KOPT-K1 (cell line): ENCODE results near the gene NISCH.

Source experiments
- H3K27ac ChIP-seq: fragments of 200-600 bp; sonication (generic); 2 replicates; pipeline ENCODE4 v1.5.1; 2016; ENCODE audit warnings: antibody characterized with exemption, mild to moderate bottlenecking, low read depth, low read length; ENCODE audit not compliant: poor library complexity, severe bottlenecking
- H3K36me3 ChIP-seq: fragments of 200-600 bp; sonication (generic); 2 replicates; pipeline ENCODE4 v1.5.1; 2017; ENCODE audit warnings: antibody characterized with exemption, mild to moderate bottlenecking, low read length, moderate library complexity; ENCODE audit not compliant: insufficient read depth
- H3K9me3 ChIP-seq: fragments of 200-600 bp; sonication (generic); 2 replicates; pipeline ENCODE4 v1.5.1; 2017; ENCODE audit warnings: antibody characterized with exemption, low read length, mild to moderate bottlenecking; ENCODE audit not compliant: insufficient read depth, poor library complexity, severe bottlenecking

NISCH gene

GRCh38 chr3:52452126-52452525, 3.3 kb upstream of the NISCH start:
- Histone ChIP-seq H3K27ac (no peak overlapping the region), H3K36me3 (no peaks in the 10 kb centered on the region), H3K9me3 (no peaks in the 10 kb centered on the region)

DNA sequence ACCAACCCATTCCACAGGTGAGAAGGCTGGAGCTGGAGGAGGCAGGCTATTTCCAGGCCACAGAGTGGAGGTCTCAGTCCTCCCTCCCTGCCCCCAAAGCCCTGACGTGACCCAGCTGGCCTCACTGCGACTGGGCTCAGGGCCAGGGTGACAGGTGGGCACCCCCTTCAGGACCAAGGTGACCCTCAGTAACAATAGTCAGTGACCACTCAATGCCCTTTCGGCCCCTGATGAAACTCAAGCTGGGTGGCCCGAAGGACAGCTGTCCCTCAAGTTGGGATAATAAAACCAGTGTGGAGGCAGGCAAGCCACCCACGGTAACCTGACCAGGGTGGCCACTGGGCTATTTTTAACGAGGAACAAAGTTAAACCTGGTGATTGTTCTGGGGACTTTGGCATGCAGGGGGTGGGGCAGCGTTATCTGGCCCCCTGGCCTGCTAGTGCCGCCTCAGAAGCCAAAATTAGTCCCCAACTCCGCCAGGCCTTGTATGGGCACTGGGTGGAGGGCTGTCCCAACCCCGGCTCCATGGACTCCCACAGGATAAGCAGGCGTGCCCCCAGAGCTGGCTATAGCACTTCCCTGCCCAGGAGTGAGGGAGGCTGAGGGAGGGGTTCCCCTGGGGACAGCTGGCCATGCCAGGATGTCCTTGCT, 2.7 kb upstream of the NISCH start:
- Histone ChIP-seq H3K9me3 (no peaks in the 10 kb centered on the region), H3K27ac (no peak overlapping the region), H3K36me3 (peaks cover 4% of the 10 kb centered on the region)

GRCh38 chr3:52453496-52454249, 1.7 kb upstream of the NISCH start, which contains the start of gene TNNC1:
TNNC1 (minus strand) TSS chr3:52454041; CDS start chr3:52454015, 26 bp downstream.
- Histone ChIP-seq H3K27ac (peak within 1 kb of the TSS; percentile 83), H3K9me3 (no peaks in the 10 kb centered on the region), H3K36me3 (peaks cover 14% of the 10 kb centered on the region)

- Histone ChIP-seq H3K36me3 (peaks cover 21% of the 10 kb centered on the region), H3K27ac (peak overlapping the region; percentile 83), H3K9me3 (no peaks in the 10 kb centered on the region)
Observed at GRCh38 chr3:52454250-52454937, 1.0 kb upstream of the NISCH start.

DNA sequence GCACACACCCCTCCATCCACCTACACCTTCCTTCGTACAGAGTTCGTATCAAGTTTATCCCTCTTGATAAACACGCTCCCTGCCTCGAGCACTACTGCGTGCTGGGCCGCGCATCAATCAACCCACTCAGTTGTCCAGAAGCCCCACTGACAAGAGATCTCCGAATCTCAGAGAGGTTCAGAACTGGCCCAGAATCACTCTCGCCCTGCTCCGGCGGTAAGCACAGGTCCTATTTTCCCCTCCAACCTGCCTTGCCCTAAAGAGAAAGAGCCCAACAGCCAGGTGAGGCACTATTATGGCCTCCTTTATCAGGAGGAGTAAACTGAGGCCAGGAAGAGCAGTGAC, 494 bp upstream of the NISCH start:
- H3K9me3 ChIP-seq = no peaks in the 10 kb centered on the region
- H3K36me3 ChIP-seq = peaks cover 25% of the 10 kb centered on the region
- peak overlapping the region; percentile 83 for H3K27ac ChIP-seq

DNA sequence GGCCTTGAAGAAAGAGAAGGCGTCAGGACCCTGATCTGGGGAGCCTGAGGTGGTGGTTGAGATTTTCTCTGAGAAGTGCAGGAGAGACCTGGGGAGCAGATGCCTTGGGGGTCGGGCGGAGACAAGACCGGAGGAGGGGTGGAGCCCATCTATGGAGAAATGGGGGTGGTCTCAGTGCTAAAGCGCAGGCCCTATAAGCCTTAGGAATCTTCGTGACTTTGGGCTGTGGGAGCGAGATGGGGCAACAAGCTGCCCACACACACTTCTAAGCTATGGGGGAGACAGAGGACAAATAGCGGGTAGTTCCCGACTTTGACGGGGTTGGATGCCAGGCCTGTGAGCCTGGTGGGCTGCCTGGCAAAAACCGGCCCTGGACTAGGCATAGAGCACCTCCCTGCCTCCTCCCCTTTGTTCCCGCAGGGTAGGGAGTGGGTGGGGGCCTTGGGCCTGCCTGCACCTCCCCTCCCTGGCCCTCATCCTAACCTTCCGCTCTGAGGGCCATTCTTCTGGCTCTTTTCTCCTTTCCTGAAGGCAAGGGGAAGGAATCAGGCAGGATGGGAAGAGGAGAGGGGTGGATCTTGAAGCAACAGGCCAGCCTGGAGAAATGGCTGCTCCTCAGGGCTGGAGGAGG, 880 bp downstream of the NISCH start:
- H3K36me3 ChIP-seq = peaks cover 39% of the 10 kb centered on the region
- peak overlapping the region; percentile 83 for H3K27ac ChIP-seq
- H3K9me3 ChIP-seq = no peaks in the 10 kb centered on the region

DNA sequence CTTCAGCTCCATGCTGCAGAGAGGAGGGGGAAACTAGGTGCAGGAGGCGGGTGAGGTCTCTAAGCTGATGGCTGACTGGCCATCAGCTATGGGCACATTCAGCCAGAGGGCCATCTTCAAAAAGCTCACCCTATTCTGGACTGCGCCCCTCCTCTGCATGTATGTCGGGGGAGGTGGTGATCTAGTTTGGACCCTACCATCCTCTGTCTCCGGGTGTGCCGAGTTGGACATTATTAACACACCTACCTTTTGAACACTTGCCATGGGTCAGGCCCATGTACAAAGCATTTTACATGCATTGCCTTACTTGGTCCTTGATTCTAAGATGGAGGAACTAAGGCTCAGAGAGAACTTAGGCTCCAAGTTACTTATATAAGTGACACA, 1.4 kb downstream of the NISCH start:
- Histone ChIP-seq H3K36me3 (peaks cover 44% of the 10 kb centered on the region), H3K27ac (peak overlapping the region; percentile 83), H3K9me3 (no peaks in the 10 kb centered on the region)

DNA sequence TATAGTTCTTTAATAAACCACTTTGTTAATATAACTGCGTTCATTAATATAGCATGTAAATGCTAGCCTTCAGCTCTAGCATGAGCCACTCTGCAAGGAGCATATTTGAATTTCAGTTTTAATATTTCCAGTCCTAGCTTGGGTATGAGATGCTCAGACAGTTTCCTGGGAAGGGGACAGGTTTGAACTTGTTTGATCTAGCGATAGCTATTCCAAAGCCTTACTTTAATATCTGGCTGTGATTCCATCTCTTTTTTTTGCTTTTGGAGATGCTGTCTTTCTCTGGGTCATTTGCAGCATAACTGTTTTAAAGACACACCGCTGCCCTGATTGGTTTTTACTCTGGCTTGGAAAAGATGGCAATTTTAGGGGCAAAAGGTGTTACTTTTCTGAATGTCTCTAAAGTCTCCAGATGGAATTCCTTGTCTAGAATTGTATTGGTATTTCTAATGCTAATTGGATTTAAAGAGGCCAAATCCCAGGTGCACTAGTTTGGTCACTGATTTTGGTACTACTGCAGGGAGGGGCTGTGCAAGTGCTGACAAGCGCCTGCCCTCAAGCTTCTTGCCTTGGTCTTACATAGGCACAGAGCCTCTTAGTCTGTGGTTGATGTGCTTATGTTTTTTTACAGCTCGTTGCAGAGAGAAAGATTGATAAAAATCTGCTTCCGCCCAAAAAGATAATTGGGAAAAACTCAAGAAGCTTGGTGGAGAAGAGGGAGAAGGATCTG, 2.8 kb downstream of the NISCH start:
- Histone ChIP-seq H3K27ac (no peak overlapping the region), H3K36me3 (peaks cover 58% of the 10 kb centered on the region)

DNA sequence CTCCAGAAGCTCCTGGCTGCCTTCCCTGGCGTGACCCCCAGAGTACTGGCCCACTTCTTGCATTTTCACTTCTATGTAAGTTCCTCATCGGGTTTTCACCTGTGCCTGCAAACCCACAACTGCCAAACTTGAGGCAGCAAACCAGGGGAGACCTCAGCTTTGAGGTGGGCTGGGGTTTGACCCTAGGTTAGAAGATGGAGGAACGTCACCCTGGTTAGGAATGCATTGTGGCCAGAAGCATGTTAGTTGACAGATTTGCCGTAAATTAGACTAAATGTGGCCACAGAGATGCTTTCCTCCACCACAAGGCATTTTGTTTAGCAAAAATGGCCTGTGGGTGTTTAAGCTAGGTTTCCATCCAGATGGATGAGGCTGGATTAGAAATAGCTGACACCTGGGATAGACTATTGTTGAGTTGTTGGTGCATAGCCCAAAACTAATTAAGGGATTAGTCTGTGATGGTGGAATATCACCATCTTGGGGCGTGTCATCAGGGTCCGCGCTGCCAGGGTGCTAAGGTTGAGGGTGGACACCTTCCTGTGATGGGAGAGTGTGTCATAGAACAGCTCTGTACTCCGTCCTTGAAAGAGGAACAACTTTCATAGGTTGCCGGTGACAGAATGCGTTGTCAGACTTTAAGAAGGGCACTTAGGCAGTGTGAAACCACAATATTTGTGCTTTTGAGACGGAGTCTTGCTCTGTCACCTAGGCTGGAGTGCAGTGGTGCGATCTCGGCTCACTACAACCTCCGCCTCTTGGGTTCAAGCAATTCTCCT, 3.6 kb downstream of the NISCH start:
- Histone ChIP-seq H3K27ac (no peak overlapping the region), H3K9me3 (no peaks in the 10 kb centered on the region), H3K36me3 (peaks cover 64% of the 10 kb centered on the region)

More for the DNA sequence above, 2.8 kb downstream of the NISCH start:
- no peaks in the 10 kb centered on the region for H3K9me3 ChIP-seq

DNA sequence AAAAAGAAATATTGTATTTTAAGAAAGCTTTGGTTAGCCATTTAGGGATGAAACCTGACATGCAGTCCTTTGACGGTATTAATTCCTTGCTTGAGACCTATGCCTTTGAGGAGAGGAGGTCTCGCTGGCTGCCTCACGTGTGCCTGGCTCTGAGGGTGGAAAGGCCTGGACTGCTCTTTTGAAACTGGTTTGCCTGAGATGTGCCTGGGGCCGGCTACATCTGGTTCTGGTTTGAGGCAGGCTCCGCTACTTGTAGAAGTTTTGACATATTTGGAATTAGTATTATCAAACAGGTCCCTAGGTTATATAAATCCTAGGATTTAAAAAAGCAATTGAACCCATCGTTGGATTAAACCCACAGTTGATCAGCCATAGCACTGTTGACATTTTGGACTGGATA, 6.5 kb downstream of the NISCH start:
- Histone ChIP-seq H3K27ac (no peak overlapping the region), H3K9me3 (no peaks in the 10 kb centered on the region), H3K36me3 (peaks cover 94% of the 10 kb centered on the region)

GRCh38 chr3:52463416-52463815, 8.0 kb downstream of the NISCH start:
- Histone ChIP-seq H3K27ac (no peak overlapping the region), H3K9me3 (no peaks in the 10 kb centered on the region), H3K36me3 (peaks cover 97% of the 10 kb centered on the region)

DNA sequence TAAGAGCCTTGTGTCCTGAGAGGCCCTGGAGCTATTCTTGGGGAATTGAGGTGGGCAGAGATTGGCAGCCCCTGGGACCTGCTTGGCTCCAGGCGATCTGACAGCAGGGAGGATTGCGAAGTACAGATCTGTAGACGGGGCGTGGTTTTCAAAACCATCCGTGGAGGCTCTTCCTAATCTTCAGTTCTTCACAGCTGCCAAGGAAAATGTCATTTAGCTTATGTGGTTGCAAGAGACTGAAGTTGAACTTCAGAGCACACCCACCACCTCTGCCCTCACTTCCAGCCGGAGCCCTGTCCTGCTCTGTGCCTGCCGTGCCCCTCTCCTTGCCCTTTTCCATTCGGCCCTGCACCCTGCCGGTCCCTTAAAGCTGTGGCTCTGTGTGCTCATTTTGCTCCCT, 12.9 kb downstream of the NISCH start:
- Histone ChIP-seq H3K9me3 (no peaks in the 10 kb centered on the region), H3K27ac (no peak overlapping the region), H3K36me3 (peaks cover 97% of the 10 kb centered on the region)

GRCh38 chr3:52469001-52469400, 13.6 kb downstream of the NISCH start:
- no peak overlapping the region for H3K27ac ChIP-seq
- peaks cover 98% of the 10 kb centered on the region for H3K36me3 ChIP-seq
- no peaks in the 10 kb centered on the region for H3K9me3 ChIP-seq

DNA sequence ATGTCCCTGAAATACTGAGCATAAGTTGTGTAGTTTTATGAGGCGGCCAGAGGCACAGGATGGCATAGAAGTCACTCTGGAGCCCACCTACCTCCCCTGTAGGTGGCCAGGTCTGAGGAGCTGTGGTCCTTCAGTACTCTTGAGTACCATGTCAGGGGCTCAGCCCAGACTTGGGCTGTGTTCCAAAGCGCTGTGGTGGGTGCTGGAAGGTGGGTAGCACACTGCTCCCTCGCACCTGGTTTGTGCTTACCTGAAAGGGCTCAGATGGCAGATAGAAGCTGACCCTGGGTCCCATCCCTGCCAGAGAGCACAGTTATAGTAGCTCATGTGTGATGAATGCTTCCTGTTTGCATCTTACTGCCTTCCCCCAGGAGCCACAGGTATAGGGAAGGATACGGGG, 15.5 kb downstream of the NISCH start:
- no peak overlapping the region for H3K27ac ChIP-seq
- H3K36me3 ChIP-seq = peaks cover 97% of the 10 kb centered on the region

More for the DNA sequence above, 15.5 kb downstream of the NISCH start:
- no peaks in the 10 kb centered on the region for H3K9me3 ChIP-seq
